A204.1 (cell line): ENCODE data around the gene WNK4.
"Not testable (repeated sequence)": the region's sequence is repeated elsewhere in the genome, so short reads cannot be mapped to it uniquely, and the experiment has no call there.

Experiments used
- FAIRE-seq: peaks from 2 replicates; lab custom pipeline; 2012; peaks lifted over from hg19 to GRCh38; lab: Jason Lieb, UNC

WNK4 gene

GRCh38 chr17:42779936-42780850 lies at the start of gene WNK4:
WNK4 (plus strand) TSS chr17:42780610; CDS start chr17:42780699, 89 bp downstream.
- no peak for FAIRE-seq

DNA sequence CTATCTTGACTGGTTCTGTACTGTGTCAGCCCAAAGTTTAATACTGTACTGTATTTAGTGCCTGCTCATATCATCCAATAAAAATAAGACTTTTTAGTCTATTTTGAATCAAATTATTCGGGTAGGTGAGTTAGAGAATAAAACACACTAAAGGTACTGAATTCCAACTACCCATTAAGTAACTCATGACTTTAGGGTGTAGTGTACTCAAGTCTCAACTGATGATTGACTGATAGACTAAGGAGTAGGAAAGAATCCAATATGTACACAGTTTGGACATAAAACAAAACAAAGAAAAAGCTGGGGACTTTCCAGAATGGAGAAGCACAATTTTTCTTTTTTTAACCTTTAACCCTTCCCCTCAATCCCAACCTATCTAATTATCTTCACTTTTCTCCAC lies 39.7 kb upstream of the WNK4 start:
- FAIRE-seq = no peak

DNA sequence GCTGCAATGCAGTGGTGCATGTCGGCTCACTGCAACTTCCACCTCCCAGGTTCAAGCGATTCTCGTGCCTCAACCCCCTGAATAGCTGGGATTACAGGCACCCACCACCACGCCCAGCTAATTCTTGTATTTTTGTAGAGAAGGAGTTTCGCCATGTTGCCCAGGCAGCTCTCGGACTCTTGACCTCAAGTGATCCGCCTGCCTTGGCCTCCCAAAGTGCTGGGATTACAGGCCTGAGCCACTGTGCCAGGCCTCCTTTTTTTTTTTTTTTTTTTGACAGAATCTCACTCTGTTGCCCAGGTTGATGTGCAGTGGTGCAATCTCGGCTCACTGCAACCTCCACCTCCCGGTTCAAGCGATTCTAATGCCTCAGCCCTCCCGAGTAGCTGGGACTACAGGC lies 37.5 kb upstream of the WNK4 start:
- FAIRE-seq = not testable (repeated sequence)

DNA sequence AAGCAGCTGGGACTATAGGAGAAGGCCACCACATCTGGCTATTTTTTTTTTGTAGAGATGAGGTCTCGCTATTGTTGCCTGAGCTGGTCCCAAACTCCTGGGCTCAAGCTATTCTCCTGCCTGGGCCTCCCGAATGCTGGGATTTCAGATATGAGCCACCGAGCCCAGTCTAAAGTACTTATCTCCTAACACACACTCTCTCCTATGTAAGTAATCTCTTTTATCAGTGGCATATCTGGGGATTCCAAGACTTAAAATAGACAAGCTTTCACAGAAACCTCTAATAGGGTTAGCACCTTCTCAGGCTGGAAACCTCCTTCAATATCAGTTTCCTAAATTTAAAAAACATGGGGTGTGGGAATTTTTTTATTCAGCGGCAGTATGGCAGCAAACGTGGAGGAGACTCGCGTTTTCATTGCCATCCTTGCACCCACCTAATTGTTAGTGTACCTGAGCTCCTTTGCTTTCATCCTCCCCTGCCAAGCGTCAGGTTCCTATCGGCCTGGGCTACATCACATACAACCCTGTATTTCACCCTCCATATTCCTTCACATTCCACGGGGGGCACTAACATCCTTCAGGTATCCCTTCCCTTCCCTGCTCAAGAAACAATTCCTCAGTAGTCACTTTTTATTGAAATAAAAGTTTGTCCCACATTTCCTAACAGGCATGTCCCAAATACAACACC lies 36.7 kb upstream of the WNK4 start:
- FAIRE-seq = no peak

- FAIRE-seq = no peak
Measured at GRCh38 chr17:42744283-42744805, 36.1 kb upstream of the WNK4 start.

DNA sequence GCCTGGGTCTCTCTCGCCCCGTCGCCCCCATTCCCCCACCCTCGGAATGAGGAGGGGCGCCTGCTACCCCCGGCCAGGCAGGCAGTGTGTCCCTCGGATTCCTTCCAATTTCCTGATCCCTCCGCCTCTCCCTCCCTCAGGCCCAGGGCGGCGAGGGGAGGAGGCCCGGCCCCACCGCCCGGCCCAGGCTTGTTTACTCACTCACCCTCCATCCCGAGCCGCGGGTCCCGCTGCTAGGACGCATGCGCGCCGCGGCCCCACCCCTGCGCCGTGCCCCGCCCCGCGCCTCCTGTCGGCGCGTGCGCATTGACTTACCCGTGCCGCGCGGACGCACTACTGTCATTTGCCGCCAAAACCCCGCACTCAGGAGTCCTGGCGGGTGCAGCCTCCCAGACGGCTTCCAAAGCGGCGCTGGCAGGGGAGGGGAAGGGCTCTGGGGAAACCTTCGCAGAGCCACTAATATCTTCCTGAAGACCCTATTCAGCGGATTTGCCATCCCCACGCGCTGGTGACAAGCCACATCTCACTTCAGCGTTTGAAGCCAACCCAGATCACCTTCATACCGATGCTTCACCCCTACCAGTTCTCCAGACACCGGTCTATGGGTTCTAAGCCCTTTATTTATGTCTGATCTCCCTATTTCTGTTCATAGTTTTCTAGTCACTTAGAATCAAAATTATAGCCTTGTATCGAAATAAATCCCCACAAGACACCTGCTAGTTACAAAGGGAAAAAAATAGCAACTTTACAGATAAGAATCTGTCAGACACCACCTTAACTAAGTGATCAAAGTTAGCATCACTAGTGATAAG lies 35.4 kb upstream of the WNK4 start, which contains the start of gene EZH1:
Gene EZH1 (minus strand): TSS at position 235 of the 812 bp plus-strand sequence. CDS start 16,099 bp downstream, outside the sequence.
- FAIRE-seq = no peak

- FAIRE-seq = no peak
Measured at GRCh38 chr17:42748202-42748907, 32.1 kb upstream of the WNK4 start.

DNA sequence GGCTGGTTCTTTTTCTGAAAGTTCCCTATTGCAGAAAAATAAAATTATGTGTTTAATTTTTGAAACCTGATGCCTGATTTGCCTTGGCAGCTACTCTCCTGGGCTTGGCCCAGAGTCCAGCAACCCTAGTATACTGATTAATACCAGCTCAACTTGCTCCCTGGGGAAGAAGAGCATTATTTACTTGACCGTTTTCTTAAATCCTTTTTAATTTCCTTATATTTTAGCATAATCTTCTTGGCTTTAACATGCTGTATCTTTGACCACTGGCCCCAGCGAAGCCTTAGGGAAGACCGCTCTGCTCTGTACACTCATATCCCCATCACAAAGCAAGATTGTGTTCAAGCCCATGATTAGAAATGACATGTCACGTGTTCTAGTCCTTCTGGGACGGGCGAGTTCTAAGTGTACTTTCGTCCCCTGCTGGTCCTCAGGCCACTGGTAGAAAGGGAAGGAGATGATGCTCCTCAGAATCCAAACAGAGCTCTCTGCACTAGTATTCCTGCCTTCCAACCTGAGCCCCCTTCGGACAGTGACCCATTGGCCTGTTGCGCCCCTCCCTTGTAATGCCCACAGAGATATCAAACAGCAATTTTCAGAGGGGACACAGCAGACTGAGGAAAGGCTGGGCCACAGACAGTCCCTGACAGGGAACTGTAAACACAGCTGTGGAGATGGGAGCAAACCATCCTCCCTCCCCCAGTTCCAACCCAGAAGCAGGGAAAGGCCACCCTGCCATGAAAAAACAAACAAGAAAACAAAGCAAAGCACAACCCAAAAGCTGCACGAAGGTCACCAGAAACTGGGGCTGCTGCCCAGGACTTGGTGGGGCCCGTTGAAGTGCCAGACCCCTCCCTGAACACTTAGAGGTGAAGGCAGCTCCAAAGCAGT lies 31.3 kb upstream of the WNK4 start:
- FAIRE-seq = no peak

DNA sequence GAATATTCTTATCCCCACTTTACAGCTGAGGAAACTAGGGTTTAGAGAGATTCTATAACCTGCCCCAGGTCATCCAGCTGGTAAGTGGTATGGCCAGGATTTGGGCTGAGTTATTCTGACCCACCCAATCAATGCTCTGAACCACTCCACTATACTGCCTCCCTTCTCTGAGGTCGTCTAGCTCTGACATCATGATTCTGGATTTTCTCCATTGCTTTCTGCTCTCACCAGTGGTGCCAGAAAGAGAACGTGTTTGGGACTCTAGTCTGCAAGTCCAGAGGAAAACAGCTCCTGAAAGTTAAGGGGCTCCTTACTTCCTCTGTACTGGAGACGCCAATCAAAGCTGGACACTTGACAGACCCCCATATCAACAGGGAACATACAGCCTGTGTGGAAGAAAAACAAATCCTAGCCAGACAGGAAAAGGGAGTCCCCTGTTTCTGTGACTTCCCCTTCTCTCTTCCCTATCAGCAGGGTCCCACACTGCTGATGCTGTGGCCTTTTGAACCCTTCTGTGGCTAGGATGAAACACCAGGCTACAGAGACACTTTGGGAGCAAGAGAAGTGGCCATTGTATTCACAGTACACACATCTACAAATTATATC lies 29.6 kb upstream of the WNK4 start:
- no peak for FAIRE-seq

DNA sequence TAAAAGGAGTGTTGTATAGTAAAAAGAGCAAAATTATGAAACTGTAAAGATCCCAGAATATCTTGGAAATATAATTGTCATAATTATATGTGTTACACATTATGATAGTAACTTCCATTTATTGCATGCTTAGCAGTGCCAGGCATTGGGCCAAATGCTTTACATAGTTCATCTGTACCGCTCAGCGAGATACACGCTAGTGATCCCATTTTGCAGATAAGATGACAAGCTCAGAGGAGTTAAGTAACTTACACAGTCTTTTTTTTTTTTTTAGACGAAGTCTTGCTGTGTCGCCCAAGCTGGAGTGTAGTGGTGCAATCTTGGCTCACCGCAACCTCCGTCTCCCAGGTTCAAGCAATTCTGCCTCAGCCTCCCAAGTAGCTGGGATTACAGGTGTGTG lies 28.8 kb upstream of the WNK4 start:
- no peak for FAIRE-seq

DNA sequence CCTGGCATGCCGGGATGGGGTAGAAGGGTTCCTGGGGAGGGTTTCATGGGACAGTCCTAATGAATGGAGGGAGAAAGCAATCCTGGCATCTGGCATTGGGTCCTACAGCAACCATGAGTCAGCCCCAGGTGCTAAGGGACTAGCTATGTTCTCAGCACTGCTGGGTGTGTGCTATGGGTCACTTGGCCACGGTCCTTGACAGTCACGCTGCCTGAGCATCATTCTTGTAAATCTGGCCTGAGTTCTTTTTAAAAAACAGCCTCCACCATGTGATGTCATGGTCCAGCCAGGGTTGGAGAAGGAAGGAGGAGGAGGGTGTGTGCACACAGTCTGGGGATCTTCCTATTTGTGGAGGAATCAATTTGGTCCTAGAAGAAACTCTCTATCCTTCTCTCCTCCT lies 25.6 kb upstream of the WNK4 start:
- FAIRE-seq = no peak

DNA sequence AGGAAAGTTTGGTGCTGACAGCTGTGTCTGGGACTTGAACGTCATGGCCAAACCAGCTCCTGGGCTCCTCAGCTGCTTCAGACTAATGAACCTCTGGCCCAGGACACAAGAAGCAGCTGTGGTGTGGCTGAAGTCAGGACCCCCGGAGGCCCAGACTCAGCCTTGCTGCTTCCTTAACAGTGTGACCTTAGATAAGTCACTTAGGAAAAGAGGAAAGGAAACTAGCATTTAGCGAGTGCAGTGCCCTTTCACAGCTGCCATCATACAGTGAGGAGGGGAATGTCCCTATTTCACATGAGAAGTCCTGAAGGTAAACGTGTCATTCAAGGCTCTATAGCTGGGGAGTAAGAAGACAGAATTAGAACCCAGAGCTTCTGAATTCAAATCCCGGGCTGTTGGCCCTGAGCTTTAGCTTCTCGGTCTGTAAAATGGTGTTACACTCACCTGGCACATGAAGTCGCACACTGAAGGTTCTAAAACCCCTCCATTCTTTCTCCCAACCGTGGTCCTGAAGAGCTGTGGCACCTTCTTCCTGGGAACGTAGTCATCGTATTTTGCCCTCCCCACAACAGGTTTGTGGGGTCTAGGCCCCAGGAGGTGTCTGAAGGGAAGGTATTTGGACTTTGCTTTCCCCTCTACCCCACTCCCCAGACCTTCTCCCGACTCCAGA lies 20.3 kb upstream of the WNK4 start:
- no peak for FAIRE-seq

DNA sequence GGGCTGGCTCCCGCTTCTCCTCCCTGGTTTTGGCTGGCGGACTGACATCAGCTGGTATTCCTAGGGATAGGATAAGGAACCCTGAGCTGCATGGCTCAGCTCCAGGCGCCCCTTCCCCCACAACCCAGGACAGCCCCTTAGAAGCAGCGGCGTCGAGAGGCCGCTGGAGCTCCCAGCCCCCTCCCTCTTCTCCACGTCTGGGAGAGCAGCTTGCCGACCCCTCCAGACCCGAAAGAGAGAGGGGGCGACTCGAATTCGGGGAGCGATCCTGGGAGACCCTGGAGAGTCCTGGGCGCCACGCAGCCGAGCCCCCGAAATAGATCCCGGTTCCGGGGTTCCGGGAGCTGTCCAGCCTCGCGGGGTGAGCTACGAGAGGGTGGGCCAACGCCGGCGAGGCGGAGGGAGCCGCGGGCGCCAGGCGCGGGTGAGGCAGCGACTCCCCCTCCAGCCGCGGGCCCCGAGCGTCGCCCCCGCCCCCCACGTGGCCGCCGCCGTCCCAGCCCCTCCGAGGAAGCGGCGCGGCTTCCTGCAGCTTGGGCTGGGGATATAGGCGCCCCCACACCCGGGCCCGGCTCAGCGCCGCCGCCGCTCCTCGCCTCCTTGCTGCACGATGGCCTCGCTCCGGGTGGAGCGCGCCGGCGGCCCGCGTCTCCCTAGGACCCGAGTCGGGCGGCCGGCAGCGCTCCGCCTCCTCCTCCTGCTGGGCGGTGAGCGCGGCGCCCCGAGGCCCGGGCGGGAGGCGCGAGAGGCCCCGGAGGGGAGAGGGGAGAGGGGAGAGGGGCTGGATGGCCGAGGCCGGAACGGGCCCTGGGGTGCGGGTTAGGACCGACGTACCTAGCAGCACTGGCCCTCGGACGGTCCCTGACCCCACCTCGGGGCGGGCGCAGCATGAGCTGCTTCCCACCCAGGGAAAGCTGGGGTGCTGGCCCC lies 19.5 kb upstream of the WNK4 start, which contains the start of gene RAMP2:
Gene RAMP2 (plus strand): TSS at position 576 of the 930 bp plus-strand sequence. CDS start 35 bp downstream, at position 611.
- no peak for FAIRE-seq

GRCh38 chr17:42761638-42762037 lies 18.8 kb upstream of the WNK4 start:
- FAIRE-seq = no peak

DNA sequence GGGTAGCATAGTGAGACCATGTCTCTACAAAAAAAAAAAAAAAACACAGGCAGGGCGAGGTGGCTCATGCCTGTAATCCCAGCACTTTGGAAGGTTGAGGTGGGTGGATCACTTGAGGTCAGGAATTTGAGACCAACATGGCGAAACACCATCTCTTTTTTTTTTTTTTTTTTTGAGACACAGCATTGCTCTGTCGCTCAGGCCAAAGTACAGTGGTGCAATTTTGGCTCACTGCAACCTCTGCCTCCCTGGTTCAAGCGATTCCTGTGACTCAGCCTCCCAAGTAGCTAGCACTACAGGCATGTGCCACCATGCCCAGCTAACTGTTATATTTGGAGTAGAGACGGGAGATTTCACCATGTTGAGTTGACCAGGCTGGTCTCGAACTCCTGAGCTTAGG lies 14.3 kb upstream of the WNK4 start:
- no peak for FAIRE-seq

- FAIRE-seq = no peak
Measured at GRCh38 chr17:42767512-42767911, 12.9 kb upstream of the WNK4 start.

GRCh38 chr17:42768006-42768405 lies 12.4 kb upstream of the WNK4 start:
- FAIRE-seq = not testable (repeated sequence)

- not testable (repeated sequence) for FAIRE-seq
Measured at GRCh38 chr17:42769964-42770363, 10.4 kb upstream of the WNK4 start.
